Heart right ventricle (tissue), 16 donors: ENCODE results near the gene CNOT4. TPM values are rescaled to one million over a fixed set of nuclear protein-coding genes. Genes with fewer than 3 reads are reported as not detected.
A peak's percentile ranks its signal among the peaks of the same experiment; 100 is the strongest.

Experiments used
- ATAC-seq, 8 donors: fragments of 200-7000 bp; cut with Tn5 transposase; one replicate each; pipeline ENCODE4 v1.9.1; 2020; ENCODE audit warnings: mild to moderate bottlenecking in 8 of 8, moderate library complexity in 8 of 8, moderate number of reproducible peaks in 1 of 8
- DNase-seq, 2 donors: peaks; one replicate each; pipeline ENCODE4 v3.0.0-alpha.2; 2020
- H3K27ac ChIP-seq, 10 donors: fragments of 200-600 bp; sonication (generic) in 2 of 10; one replicate each; pipeline versions ENCODE4 v1.5.0 to v1.8.0; 2020 to 2022; ENCODE audit warnings: mild to moderate bottlenecking in 3 of 10
- H3K27me3 ChIP-seq, 7 donors: fragments of 200-600 bp; one replicate each; pipeline ENCODE4 v1.8.0; 2021 to 2022; ENCODE audit warnings: mild to moderate bottlenecking in 2 of 7
- H3K36me3 ChIP-seq, 9 donors: fragments of 200-600 bp; sonication (generic) in 1 of 9; one replicate each; pipeline versions ENCODE4 v1.5.0 to v1.8.0; 2020 to 2022; ENCODE audit warnings: mild to moderate bottlenecking in 2 of 9
- H3K4me1 ChIP-seq, 9 donors: fragments of 200-600 bp; sonication (generic) in 1 of 9; one replicate each; pipeline versions ENCODE4 v1.5.0 to v1.8.0; 2020 to 2022; ENCODE audit warnings: mild to moderate bottlenecking in 4 of 9
- H3K4me3 ChIP-seq, 10 donors: fragments of 200-600 bp; sonication (generic) in 2 of 10; one replicate each; pipeline versions ENCODE4 v1.5.0 to v1.8.0; 2020 to 2022; ENCODE audit warnings: mild to moderate bottlenecking in 7 of 10, moderate library complexity in 2 of 10
- H3K9me3 ChIP-seq, 11 donors: fragments of 200-600 bp in 10 of 11; sonication (generic) in 2 of 11; one replicate each; pipeline versions ENCODE4 v1.5.0 to v1.8.0; 2013 to 2022; ENCODE audit warnings: mild to moderate bottlenecking in 2 of 11, control low read depth in 1 of 11, moderate library complexity in 1 of 11
- WGBS, 2 donors: extraction: QIAGEN DNeasy Blood & Tissue Kit; methylation state at CpG; one replicate each; pipeline ENCODE4 v1.1.7; 2013; ENCODE audit warnings: inconsistent platforms in 1 of 2; 5-methylcytosine and 5-hydroxymethylcytosine counted together
- intact Hi-C, 10 donors: fragments of 100-400 bp; cut with DNase I; formaldehyde crosslinking; loops; one replicate each; pipeline versions ENCODE4 v1.11.1 to v1.14.2; 2022
- long read RNA-seq, 3 donors: library from polyadenylated mRNA; unstranded; transcript quantifications; one replicate each; pipeline ENCODE4 v2.0.0, GENCODE V29; 2020 to 2021
- polyA plus RNA-seq, 2 donors: library from polyadenylated mRNA; stranded (reverse); fragments of 200-250 nt; gene quantifications; one replicate each; pipeline ENCODE4 v1.2.3, GENCODE V29; 2013
- total RNA-seq, 10 donors: library from RNA; stranded (reverse); fragmentation: NEBNext Ultra II Directional in 3 of 10; extraction: Animal tissue kit (Norgen Biotek cat#: 25700) in 3 of 10; gene quantifications; one replicate each; pipeline versions ENCODE4 v1.2.1 to v1.2.4, GENCODE V29; 2021 to 2023
- TF ChIP-seq, protein P1 (sequence below), 9 donors: fragments of 200-600 bp; sonication (generic) in 2 of 9; IDR thresholded peaks; one replicate each; pipeline versions ENCODE4 v1.5.0 to v1.8.0; 2021 to 2022; ENCODE audit warnings: antibody characterized with exemption in 9 of 9, mild to moderate bottlenecking in 5 of 9, moderate library complexity in 1 of 9
- donor health status: Arrhythmogenic right ventricular cardiomyopathy.
- donor health status: ischemic (EF 13 %, LVEDD 7.1; RV severe dilation, severe dysfunction).
- donor health status: healthy with polysubstance abuse.
- donor health status: DM: no; HTN: yes; CAD: no.
- donor health status: DM: no; HTN: no; CAD: no.
- donor health status: ischemic (EF 25% LVEDD 6.9; RV normal size, moderate dysfunction).
- donor health status: ischemic (EF 25% LVEDD 5.7; RV mildly dilated, moderate dysfunction).
- donor health status: healthy.
- donor health status: DM: yes; HTN: yes; CAD: no.
- donor health status: Ischemic cardiomyopathy.
- donor health status: ischemic (EF 35%, LVEDD 5.7; RV mildly dilated, moderate dysfunction).
- donor health status: nonischemic (EF 11% LVEDD 7.7; RV severe dilation, severe dysfunction).
- donor health status: DM: yes; HTN: yes; CAD: no.
- donor health status: PGD.
- donor health status: ischemic (EF 29% LVEDD 5.4; RV normal size, mild dysfunction).
- donor health status: nonischemic (EF 23%, LVEDD 6.1; RV moderate dilation, normal function).

The CNOT4 gene, protein sequence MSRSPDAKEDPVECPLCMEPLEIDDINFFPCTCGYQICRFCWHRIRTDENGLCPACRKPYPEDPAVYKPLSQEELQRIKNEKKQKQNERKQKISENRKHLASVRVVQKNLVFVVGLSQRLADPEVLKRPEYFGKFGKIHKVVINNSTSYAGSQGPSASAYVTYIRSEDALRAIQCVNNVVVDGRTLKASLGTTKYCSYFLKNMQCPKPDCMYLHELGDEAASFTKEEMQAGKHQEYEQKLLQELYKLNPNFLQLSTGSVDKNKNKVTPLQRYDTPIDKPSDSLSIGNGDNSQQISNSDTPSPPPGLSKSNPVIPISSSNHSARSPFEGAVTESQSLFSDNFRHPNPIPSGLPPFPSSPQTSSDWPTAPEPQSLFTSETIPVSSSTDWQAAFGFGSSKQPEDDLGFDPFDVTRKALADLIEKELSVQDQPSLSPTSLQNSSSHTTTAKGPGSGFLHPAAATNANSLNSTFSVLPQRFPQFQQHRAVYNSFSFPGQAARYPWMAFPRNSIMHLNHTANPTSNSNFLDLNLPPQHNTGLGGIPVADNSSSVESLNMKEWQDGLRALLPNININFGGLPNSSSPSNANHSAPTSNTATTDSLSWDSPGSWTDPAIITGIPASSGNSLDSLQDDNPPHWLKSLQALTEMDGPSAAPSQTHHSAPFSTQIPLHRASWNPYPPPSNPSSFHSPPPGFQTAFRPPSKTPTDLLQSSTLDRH
- total RNA-seq (10 to 100 TPM; 24.4 to 31.7 (median 27.8) TPM), polyA plus RNA-seq (10 to 100 TPM in 1 of 2 donors, 1 to 10 TPM in 1; 5.2 to 15.8 TPM)
- long read RNA-seq, donor 1, partial matches to known transcripts = 2 of 7 reads
- long read RNA-seq, donor 1, other reads (novel, unspliced or antisense) = 4 of 7 reads
- long read RNA-seq, donor 2, partial matches to known transcripts = 5 of 9 reads
- long read RNA-seq, donor 2, other reads (novel, unspliced or antisense) = 2 of 9 reads
- long read RNA-seq, donor 3, full-length matches to known transcripts = 5 of 17 reads
- long read RNA-seq, donor 3, partial matches to known transcripts = 6 of 17 reads
- long read RNA-seq, donor 3, other reads (novel, unspliced or antisense) = 6 of 17 reads

DNA sequence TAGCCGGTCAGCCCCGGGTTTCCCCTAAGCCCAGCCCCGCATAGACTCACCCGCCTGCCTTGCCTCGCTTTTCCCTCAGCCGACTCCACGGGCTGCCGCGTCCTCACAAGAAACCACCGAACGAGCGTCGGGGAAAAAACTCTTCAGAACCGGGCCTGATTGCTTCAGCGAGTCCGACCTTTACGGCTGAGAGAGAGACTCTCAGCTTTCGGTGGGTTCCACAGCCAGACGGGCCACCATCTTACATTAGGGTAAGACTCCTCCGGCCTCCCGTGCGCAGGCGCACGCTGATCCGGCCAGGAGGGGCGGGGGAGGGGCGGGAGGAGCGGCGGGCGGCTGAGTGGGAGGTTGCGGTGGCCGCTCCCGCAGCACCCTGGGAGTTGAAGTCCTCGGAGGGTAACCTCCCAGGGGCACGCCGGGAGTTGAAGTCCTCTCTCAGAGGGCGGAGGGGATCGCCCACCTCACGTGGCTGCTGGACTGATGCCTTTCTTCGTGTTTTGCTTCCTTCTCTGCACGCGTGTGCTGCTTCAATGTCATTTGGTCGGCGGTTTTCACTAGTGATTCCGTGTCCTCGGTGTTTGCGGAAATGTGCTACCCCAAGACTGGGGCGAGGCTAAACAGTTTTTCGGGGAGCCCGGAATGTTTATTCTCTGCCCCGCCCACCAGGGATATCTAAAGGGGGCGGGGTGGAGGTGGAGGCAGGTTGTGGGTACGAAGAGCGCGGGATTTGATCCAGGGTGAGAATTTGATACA lies at the start of gene CNOT4:
CNOT4 (minus strand) TSS at position 264 of the 753 bp plus-strand sequence. CDS start 71,771 bp downstream, outside the sequence.
- intact Hi-C loops = loop anchor here in 9 of 10 donors (2.0 to 10.0 kb wide), 7 partner anchors 47 to 228 kb away; partner anchors contain the start of gene NUP205 (in 8 of the 9)
- Histone ChIP-seq H3K9me3 (no peaks in the 10 kb centered on the region), H3K27me3 (no peaks in the 10 kb centered on the region), H3K36me3 (no peaks in the 10 kb centered on the region), H3K4me3 (peak within 1 kb of the TSS; percentile 66 to 86 (median 80)), H3K4me1 (peaks cover 0 to 38% (median 27%) of the 10 kb centered on the region in 9 donors), H3K27ac (peak within 1 kb of the TSS; percentile 64 to 96 (median 93))
- ATAC-seq (peak; percentile 98 to 100 (median 99)), DNase-seq (peak; percentile 96)
- TF ChIP-seq, protein P1, sequence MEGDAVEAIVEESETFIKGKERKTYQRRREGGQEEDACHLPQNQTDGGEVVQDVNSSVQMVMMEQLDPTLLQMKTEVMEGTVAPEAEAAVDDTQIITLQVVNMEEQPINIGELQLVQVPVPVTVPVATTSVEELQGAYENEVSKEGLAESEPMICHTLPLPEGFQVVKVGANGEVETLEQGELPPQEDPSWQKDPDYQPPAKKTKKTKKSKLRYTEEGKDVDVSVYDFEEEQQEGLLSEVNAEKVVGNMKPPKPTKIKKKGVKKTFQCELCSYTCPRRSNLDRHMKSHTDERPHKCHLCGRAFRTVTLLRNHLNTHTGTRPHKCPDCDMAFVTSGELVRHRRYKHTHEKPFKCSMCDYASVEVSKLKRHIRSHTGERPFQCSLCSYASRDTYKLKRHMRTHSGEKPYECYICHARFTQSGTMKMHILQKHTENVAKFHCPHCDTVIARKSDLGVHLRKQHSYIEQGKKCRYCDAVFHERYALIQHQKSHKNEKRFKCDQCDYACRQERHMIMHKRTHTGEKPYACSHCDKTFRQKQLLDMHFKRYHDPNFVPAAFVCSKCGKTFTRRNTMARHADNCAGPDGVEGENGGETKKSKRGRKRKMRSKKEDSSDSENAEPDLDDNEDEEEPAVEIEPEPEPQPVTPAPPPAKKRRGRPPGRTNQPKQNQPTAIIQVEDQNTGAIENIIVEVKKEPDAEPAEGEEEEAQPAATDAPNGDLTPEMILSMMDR (IDR thresholded peaks at IDR 0.05) = no peak
- WGBS, 2 donors = 0 to 1% methylated on average over 55 of the region's 55 CpGs

DNA sequence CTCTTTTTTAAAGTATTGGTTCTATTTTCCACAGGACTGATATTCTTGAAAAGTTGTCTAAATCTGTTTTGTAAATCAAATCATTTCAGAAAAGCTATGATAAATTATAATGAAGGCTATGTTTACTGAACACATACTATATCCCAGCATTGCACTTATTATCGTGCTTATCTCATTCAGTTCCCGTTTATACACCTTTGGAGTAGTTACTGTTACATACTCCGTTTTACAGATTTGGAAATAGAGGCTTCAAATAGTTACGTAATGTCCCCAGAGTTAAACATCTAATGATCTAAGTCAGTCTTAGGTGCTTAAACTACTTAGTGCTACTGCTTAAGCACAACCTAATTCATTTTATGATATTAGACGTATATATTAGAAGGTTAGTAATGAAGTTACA lies 49.0 kb upstream of the CNOT4 start:
- 53 to 65% methylated on average over 5 of the region's 5 CpGs for WGBS, 2 donors
- no peak for DNase-seq
- peaks cover 0 to 31% (median 14%) of the 10 kb centered on the region in 9 donors for H3K4me1 ChIP-seq
- ATAC-seq = no peak
- TF ChIP-seq, protein P1 (IDR thresholded peaks at IDR 0.05) = no peak
- H3K4me3 ChIP-seq = peak overlapping the region; percentile 68 to 89 (median 82)
- no peaks in the 10 kb centered on the region for H3K27me3 ChIP-seq
- no peaks in the 10 kb centered on the region for H3K36me3 ChIP-seq
- intact Hi-C loops = loop anchor here (1.0 to 10.0 kb wide), 7 partner anchors 46 to 278 kb away; partner anchors contain the start of gene CNOT4 (in 8 of the 10)
- no peaks in the 10 kb centered on the region for H3K9me3 ChIP-seq
- peak overlapping the region in 7 of 10 donors; percentile 92 to 98 (median 96) for H3K27ac ChIP-seq

DNA sequence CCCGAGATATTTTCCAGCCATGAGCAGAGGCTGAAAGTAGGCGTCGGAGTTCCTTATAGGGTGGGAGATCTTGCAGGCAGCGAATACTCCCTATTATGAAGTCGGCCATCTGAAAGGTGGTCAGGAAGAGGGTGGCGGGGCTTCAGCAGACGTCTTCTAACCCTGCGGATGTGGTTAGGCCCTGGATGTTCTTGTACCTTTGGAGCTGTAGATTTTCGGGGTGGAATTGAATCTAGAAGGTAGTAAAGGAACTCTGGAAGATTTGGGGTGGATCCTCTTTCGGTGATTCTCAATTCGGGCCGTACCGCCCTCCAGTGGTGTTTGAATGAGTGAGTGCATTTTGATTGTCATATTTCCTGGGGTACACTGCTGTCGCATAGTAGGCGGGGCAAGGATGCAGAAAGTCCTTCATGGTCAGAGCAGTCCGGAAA lies 48.5 kb upstream of the CNOT4 start:
- peak; percentile 60 to 90 (median 73) for ATAC-seq
- intact Hi-C loops = loop anchor here (1.0 to 10.0 kb wide), 7 partner anchors 46 to 278 kb away; partner anchors contain the start of gene CNOT4 (in 8 of the 10)
- TF ChIP-seq, protein P1 (IDR thresholded peaks at IDR 0.05) = peak; percentile 21 to 71 (median 57)
- Histone ChIP-seq H3K36me3 (no peaks in the 10 kb centered on the region), H3K4me3 (peak overlapping the region; percentile 68 to 89 (median 82)), H3K4me1 (peaks cover 0 to 31% (median 14%) of the 10 kb centered on the region in 9 donors), H3K27me3 (no peaks in the 10 kb centered on the region), H3K27ac (peak overlapping the region; percentile 92 to 98 (median 94)), H3K9me3 (no peaks in the 10 kb centered on the region)
- DNase-seq = peak; percentile 23 to 41
- WGBS, 2 donors = 0% methylated on average over 16 of the region's 16 CpGs
